NCI-H2196 treated with DMSO at 0.1 percent for 48 hours (cell line): ENCODE measurements around the gene ZFR.
A peak's percentile ranks its signal among the peaks of the same experiment; 100 is the strongest.
"Not testable (repeated sequence)": the region's sequence is repeated elsewhere in the genome, so short reads cannot be mapped to it uniquely, and the experiment has no call there.

ENCODE experiments used
- DNase-seq: peaks from one replicate; lab custom pipeline; 2025; ENCODE audit not compliant: unreplicated experiment; lab: John Stamatoyannopoulos, UW

The ZFR gene

DNA sequence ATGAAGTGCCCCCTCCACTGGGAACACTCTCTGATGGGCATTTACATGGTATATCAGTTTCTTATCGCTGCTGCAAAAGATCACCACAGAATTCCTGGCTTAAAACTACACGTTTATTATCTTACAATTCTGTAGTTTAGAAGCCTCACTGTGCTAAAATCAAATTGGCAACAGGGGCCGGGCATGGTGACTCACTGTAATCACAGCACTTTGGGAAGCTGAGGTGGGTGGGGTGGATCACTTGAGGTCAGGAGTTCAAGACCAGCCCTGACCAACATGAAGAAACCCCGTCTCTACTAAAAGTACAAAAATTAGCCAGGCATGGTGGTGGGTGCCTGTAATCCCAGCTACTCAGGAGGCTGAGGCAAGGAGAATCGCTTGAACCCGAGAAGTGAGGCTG lies 7.8 kb upstream of the ZFR start:
- not testable (repeated sequence) for DNase-seq

DNA sequence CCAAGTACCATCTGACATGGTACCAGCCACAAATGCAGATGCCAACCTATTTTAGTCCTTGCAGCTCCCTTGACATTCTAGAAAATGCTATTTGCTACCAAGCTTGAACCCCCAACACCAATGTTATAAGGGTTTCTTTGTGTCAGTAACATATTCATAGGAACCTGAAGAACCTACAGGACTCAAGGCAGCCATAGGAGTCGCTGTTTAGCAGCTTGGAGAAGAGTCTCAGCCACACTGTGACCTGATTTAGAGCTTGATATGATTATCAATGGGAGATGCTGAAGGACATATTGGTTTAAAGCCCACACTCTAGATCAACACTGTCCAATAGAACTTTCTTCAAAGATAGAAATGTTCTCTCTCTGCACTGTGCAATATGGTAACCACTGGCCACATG lies 6.4 kb upstream of the ZFR start:
- DNase-seq = no peak

DNA sequence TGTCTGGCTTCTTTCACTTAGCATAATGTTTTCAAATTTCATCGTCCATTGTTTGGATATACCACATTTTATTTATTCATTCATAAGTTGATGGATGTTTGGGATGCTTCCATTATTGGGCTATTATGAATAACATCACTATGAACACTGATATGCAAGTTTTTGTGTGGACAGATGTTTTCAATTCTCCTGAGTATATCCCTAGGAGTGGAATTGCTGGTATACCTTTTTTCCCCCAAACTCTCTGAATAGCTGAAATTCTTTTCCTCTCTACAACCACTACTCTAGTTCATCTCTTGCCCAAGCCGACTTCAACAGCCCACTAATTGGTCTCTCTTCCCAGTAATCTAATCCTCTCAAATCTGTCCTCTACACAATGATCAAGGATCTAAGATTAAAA lies 4.7 kb upstream of the ZFR start:
- no peak for DNase-seq

DNA sequence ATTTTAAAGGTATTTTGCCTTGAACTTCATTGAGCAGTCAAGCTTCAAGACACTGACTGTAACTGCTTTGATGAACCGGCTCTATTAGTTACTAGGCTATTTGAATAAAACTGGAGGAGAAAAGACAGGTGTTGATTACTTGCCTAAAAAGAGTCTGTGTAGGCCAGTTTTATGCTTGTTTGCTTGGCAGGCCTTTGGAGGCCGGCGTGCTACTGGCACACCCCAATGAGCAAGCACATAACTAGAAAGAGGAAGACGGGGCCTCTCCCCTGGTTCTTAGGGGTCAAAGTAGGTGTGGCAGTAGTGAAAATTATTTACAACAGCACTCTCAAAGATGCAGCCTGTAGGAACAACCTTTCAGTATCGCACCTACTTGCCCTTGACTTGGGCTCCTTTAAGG lies 2.1 kb upstream of the ZFR start:
- DNase-seq = no peak

DNA sequence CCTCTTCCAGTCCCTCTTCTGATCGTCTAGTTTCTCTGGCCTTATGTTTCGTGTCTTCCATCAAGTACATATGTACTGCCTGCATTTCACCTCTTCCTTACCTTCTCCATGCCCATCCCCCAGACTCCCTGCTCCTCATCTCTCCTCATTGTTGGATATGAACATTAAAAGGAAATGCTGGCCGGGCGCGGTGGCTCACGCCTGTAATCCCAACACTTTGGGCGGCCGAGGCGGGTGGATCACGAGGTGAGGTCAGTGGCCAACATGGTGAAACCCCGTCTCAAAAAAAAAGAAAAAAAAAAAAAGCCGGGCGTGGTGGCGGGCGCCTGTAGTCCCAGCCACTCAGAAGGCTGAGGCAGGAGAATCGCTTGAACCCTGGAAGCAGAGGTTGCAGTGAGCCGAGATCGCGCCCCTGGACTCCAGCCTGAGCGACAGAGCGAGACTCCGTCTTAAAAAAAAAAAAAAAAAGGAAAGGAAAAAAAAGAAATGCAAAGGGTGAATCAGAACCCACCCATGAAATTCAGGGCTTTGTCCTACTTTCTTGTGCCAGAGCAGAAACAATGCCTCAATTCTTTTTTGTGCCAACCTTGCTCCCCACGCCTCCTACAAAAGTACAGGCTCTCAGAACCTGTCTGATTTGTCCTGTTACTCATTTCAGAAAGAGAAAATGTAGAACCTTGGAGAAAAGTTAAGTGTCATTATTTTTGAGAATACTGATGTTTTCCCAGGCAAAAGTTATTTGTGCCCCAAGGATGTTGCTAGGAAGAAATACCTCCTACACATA lies 1.5 kb upstream of the ZFR start:
- no peak for DNase-seq

DNA sequence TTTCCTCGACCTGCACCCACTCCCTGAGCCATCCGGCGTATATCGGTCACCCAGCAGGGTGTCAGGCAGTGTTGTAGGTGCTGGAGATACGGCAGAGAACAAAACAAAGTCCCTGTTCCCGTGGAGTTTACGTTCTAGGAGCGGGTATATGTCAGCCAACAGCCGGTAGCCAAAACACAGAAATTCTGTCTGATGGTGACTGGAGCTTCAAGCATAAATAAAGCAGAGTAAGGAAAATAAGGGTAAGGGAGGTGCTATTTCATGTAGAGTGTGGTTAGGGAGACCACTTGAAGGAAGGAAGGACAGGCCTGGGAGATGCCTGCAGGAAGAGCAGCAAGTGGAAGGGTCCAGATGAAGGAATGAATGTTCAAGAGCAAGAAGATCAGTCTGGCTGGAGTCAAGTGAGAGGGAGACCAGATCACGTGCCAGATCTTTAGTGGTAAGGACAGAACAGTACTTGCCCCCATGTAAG lies 783 bp upstream of the ZFR start:
- no peak for DNase-seq

DNA sequence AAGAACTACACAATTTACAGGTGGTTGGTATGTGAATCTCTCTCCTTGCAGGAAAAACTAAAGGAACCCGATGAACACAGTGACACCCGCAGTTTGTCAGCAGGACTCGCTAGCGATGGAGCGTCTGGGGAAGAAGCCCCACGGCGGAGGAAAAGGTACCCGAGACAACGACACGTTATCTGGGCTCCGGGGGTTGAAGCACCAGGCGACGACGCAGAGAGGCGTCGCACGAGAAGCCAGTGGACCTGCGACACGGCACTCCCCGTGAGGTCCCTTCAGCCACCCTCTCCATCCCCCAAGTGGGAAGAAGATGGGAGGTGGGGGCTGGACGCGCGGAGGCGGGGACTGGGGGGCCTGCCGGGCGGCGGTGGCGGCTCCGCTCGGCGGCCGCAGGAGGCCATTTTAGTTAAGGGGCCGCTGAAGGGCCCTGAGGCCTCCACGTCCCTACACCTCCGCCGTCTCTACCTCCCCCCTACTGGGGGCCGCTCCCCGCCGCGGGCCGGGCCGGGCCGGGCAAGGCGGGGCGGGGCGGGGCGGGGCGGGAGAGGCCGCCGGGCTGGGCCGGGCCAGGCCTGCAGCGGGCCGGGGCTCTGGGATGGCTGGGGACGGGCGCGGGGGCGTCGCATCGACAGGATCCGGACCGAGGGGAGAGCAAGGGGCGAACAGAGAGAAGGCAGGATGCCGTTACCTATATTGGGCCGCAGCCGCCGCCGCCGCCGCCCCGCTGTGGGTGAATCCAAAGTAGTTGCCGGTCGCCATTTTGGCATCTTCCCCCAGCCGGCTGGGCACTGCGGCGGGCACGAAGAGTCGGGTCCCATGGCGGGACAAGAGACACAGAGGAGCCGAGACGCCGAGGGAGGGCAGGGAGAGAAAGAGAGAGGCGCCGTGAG lies 754 bp downstream of the ZFR start:
- no peak for DNase-seq

DNA sequence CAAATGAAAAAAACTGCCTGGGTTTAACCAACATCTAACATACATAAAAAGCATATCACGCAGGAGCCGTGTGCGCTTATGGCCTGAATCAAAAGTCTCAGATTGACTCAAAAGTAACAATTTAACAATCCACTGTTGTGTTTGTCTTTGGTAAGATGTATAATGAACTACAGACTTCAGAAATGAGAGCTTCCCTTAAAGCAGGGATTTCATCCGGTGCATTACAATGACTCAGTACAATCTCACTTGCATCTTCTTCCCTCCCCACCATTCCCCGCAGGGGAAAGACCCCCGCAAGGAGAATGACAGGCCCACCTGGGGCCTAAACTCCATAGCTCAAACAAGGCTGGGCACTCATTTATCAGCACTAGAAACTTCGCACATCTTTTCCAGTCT lies 1.4 kb downstream of the ZFR start:
- no peak for DNase-seq

DNA sequence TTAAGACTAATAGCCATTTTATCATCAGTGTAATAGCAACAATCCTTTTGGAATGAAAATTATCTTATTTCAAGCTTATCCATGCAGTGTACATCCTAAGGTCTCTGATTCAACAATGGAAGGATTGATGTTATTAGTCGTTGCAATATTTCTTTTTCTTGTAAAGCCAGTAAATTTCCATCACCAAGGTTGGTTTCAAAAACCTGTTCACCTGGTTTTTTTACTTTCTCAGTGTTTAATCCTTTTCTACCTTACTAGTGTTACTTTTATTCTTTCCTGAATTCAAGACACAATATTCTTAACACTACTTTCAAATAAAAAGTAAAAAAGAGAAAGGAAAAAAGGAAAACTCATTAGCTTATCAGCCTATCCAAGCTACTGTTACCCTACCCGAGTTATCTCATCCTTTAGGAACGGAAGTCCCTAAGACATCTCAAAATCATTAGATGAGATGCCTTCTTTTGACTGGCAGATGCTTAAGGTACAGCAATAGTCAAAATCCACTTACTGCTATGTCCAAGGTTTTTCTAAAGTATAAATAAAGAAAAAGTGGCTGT lies 5.4 kb downstream of the ZFR start:
- DNase-seq = no peak

DNA sequence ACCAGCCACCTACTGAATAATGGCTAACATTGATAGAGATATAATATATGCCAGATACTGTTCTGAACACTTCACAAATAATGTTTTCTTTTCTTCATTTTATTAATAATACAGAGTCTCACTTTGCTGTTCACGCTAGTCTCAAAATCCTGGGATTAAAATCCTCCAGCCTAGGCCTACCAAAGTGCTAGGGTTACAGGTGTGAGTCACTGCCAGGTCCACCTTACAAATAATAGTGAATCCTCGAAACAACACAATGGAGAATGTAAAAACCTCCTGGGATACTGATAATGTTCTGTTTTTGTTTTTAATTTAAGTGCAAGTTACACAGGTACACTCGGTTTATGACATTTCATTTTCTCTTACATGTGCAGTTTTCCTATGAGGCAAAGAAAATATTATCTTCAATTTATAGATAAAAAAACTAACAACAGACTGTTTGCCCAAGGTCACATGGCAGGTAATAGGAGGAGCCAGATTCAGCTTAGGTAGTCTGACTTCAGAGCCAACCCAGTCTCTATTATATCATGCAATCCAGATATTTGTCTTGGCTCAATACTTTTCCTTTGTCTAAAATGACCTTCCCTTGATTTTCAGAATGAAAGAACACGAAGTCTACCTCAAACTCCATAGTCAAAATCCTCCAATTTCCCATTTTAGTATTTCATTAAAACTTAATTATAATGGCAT lies 7.8 kb downstream of the ZFR start:
- DNase-seq = no peak

DNA sequence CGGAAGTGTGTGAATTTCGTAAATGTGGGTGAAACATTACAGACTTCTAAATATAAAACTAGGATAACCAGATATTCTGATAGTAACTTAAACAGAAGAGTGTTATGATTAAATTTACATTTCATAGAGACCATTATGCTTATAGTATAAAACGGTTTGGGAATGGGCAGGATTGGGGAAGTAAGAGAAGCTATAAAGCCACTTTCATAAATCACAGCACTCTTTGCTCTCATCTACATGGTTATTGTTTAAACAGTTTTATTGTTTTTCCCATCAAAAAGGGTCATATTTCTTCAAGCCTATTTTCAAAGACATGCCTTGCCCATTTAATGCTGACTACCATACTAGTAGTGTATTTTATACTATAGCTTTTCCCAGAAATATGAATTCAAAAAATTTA lies 9.2 kb downstream of the ZFR start:
- DNase-seq = no peak

DNA sequence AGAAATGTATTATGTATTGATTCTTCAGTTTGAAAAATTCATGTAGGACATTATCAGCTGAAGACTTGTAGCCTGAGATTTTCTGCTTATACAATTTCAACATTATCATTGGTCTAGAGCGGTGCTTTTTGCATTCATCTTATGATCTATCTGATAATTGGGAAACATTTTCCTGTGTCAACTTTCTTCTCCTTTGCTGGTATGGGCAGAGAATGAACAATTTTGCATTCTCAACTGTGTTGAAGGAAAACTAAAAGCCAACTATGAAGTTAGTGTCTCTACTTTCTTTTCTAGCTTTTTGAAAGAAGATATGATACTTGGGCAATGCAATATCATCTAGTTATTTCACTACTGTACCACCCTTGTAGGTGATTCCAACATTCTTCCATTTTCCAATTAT lies 10.3 kb downstream of the ZFR start:
- DNase-seq = no peak

DNA sequence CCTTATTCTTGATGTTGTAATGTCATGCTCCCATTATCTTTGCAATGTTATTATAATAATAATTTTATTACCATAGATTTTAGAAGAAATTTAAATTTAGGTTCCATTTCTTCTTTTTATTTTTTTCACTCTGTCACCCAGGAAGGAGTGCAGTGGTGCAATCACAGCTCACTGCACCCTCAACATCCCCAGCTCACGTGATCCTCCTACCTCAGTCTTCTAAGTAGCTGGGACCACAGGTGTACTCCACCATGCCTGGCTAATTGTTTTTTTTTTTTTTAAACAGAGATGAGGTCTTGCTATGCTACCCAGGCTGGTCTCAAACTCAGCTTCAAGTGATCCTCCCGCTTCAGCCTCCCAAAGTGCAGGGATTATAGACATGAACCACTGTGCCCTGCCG lies 11.9 kb downstream of the ZFR start:
- no peak for DNase-seq

DNA sequence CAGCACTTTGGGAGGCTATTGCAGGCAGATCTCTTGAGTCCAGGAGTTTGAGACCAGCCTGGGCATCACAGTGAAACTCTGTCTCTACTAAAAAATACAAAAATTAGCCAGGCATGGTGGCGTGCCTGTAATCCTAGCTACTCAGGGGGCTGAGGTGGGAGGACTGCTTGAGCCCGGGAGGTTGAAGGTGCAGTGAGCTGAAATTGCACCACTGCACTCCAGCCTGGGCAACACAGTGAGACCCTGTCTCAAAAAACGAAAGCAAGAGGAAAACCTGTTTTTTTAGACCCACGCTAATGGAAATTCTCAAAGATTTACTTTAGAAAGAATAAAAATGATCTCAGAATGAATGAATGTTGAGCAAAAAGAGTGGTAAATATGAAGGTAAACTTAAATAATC lies 13.7 kb downstream of the ZFR start:
- not testable (repeated sequence) for DNase-seq

DNA sequence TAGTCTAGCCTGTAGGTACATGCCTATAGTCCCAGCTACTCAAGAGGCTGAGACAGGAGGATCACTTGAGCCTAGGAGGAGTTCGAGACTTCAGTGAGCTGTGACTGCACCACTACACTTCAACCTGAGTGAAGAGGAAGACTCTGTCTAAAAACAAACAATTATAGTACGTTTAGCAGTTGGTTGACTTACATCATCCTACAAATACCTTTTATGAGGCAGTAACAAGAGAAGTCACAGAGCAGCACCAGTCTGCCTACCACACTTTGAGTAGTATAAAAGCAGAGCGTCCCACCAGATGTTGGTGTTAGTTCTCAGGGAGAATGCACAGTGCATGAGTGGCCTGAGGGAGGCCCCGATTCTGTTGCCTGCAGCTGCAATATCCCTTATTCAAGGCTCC lies 16.1 kb downstream of the ZFR start:
- DNase-seq = peak; percentile 61

DNA sequence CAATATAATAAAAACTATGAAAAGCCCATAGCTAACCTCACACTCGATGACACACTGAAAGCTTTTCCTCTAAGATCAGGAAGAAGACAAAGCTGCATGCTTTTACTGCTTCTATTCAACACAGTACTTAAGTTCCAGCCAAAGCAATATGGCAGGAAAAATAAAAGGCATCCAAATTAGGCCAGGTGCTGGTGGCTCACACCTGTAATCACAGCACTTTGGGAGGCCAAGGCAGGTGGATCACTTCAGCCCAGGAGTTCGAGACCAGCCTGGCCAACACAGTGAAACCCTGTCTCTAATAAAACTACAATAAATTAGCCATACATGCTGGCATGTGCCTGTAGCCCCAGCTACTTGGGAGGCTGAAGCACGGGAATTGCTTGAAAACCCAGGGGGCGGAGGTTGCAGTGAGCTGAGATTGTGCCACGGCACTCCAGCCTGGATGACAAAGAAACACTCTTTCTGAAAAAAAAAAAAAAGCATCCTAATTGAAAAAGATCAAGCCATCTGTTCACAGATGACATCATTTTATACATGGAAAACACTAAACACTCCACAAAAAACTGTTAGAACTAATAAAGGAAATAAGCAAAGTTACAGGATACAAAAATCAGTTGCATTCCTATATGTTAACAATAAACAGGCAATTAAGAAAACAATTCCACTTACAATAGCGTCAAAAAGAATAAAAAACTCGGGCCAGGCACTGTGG lies 17.9 kb downstream of the ZFR start:
- no peak for DNase-seq

DNA sequence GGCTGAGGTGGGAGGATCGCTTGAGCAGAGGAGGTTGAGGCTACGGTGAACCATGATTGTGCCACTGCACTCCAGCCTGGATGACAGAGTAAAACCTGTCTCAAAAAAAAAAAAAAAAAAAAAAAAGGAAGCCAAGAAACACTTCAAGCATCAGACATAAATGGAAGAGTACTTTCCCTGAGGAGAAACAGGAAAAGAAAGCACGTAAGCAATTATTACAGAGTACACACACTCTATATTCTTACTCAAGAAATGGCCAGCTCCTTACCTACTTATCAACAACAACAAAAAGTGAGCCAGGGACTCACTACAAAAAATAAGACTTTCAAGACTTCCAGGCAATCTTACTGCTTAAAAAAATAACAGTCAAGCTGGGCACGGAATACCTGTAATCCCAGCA lies 21.8 kb downstream of the ZFR start:
- no peak for DNase-seq

DNA sequence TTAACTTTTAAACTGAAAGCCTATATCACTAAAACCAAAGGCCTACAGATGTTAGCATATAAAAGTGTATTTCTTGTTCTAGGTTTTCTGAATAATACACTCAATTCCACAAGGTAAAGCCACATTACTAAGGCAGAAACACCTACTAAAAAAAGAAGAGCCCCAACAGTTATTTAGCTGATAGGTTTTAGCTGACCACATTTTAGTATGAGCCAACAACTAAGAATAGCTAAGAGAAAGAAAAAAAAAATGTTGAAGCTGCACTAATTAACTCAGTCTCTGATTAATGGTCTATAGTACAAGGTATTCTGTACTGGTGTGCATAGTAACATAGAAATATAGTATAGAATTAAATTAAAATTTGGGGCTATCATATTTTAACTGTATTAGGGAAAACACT lies 23.5 kb downstream of the ZFR start:
- no peak for DNase-seq

DNA sequence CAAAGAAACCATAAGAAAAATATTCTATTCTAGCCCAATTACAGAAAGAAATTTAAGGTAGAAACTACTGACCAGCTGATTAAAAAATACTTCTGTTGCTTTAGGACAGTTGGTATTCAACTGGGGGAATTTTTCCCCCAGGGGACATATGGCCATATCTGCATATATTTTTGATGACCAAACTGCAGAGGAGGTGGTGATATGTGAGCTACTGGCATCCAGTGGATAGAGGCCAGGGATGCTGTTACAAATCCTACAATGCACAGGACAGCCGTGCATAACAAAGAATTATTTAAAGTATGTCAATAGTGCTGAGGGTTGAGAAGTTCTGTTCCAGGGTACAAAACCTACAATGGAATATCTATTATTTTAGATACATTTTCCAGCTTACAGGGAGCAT lies 24.0 kb downstream of the ZFR start:
- no peak for DNase-seq

DNA sequence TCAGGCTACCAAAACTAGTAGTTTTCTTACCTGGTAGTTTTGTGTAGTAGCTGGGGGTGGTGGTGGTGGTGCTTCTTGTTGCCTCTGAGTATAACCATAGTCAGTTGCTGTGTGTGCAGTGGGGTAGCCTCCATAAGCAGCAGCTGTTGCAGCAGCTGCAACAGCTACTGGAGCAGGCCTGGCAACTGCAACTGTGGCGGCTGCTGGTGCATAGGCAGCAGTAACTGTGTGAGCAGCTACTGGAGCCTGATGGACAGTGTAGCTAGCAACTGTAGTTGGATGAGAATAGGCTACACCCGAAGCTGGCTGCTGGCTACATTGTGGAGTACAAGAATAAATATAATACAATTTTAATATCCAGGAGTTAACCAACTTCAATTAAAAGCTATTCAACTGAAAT lies 24.7 kb downstream of the ZFR start:
- no peak for DNase-seq
